ENCODE data around the gene REX1BD. TPM values are rescaled to one million over a fixed set of nuclear protein-coding genes. Genes with fewer than 3 reads are reported as not detected.

REX1BD gene
- total and polyA plus RNA-seq, 2 of the 4 experiments (the other 2 are of a cell fraction), result 14.2 to 44.6 TPM

GRCh38 chr19:18568367-18568766, 20.2 kb upstream of the REX1BD start:
- Histone ChIP-seq H3K18ac (ENCODE audit: low read depth, low read length) (no peak overlapping the region), H3K4me3 (ENCODE audit: insufficient read depth, low read depth, low read length) (no peak overlapping the region), H2AK9ac (replicated peaks; ENCODE audit: low read depth, low read length, poor library complexity) (no peak overlapping the region), H4K8ac (ENCODE audit: low read depth in 2 of 2, low read length in 2 of 2) (no peak overlapping the region), H3K79me1 (ENCODE audit: low read depth in 1 of 2, low read length in 2 of 2) (peaks cover 16 to 23% of the 10 kb centered on the region in 2 experiments; a peak in 3 of 4 replicates), H3K27ac (ENCODE audit: insufficient read depth, low read length) (no peak overlapping the region), H2BK20ac (ENCODE audit: low read depth, low read length) (no peak overlapping the region), H3K4ac (ENCODE audit: low read depth, low read length) (no peak overlapping the region), H3K23ac (ENCODE audit: low read depth, low read length) (no peak overlapping the region), H4K20me1 (ENCODE audit: insufficient read depth, low read length) (peaks cover 16% of the 10 kb centered on the region), H3K27me3 (ENCODE audit: control insufficient read depth, insufficient read depth, low read length) (no peaks in the 10 kb centered on the region), H4K91ac (ENCODE audit: insufficient read depth, low read depth, low read length) (no peak overlapping the region), H2AK5ac (ENCODE audit: low read depth, low read length) (no peak overlapping the region), H3K9me3 (ENCODE audit: control insufficient read depth, insufficient read depth, low read length) (no peaks in the 10 kb centered on the region), H3K4me1 (ENCODE audit: control insufficient read depth, insufficient read depth, low read length) (peaks cover 10% of the 10 kb centered on the region), H2BK15ac (ENCODE audit: low read depth, low read length) (no peak overlapping the region), H3K36me3 (ENCODE audit: control insufficient read depth, insufficient read depth, low read length) (peaks cover 49% of the 10 kb centered on the region), H3K4me2 (ENCODE audit: low read depth, low read length) (no peak overlapping the region), H3K14ac (replicated peaks; ENCODE audit: low read depth, low read length) (no peak overlapping the region), H3K9ac (ENCODE audit: low read depth, low read length) (no peak overlapping the region), H2BK5ac (ENCODE audit: low read depth, low read length, poor library complexity, severe bottlenecking) (no peak overlapping the region), H4K5ac (ENCODE audit: low read depth, low read length) (no peak overlapping the region), H3K9me1 (ENCODE audit: insufficient read depth, low read length) (peaks cover 9% of the 10 kb centered on the region), H3K56ac (ENCODE audit: extremely low read depth, insufficient read depth, low read length) (no peak overlapping the region), H2BK120ac (ENCODE audit: low read depth, low read length) (no peak overlapping the region), H2AFZ (replicated peaks; ENCODE audit: low read length, poor library complexity) (no peak overlapping the region)
- no TSS peak for BruUV-seq (replicated peaks)
- in situ Hi-C loops (cut with MboI; ENCODE audit: low sequenced_read_pairs), result no loop called here
- no CpG with 5 or more reads among the region's 15 CpGs for WGBS, 2 experiments (ENCODE audit: extremely low coverage in 2 of 2, insufficient read length in 1 of 2)
- intact Hi-C loops (cut with micrococcal nuclease), result no loop called here
- dilution Hi-C loops (cut with HindIII; ENCODE audit: low sequenced_read_pairs, unreplicated experiment), result no loop called here
- ChIA-PET CTCF (no interaction called here), POLR2A (ENCODE audit: unreplicated experiment) (no interaction called here)
- ATAC-seq (ENCODE audit: low read depth) (no peak), DNase-seq (no peak)
- TF ChIP-seq ELK1 (IDR thresholded peaks at IDR 0.05; ENCODE audit: borderline replicate concordance, low read depth, low read length) (no peak), RFX5 (IDR thresholded peaks at IDR 0.05; ENCODE audit: low read depth, low read length) (no peak), RCOR1 (IDR thresholded peaks at IDR 0.05; ENCODE audit: insufficient replicate concordance, low read length) (no peak), MXI1 (IDR thresholded peaks at IDR 0.05; ENCODE audit: borderline replicate concordance, low read depth, low read length) (no peak), SMC3 (IDR thresholded peaks at IDR 0.05; ENCODE audit: low read depth, low read length) (no peak), FOS (IDR thresholded peaks at IDR 0.05; ENCODE audit: low read depth, low read length) (no peak), BHLHE40 (IDR thresholded peaks at IDR 0.05; ENCODE audit: low read depth, low read length) (no peak), NFE2L2 (IDR thresholded peaks at IDR 0.05; ENCODE audit: low read depth, low read length) (no peak), RAD21 (IDR thresholded peaks at IDR 0.05; ENCODE audit: low read length) (no peak), CEBPB (IDR thresholded peaks at IDR 0.05; ENCODE audit: low read depth, low read length) (no peak), MAZ (IDR thresholded peaks at IDR 0.05; ENCODE audit: borderline replicate concordance, low read depth, low read length) (no peak), POLR2A (IDR thresholded peaks at IDR 0.05; ENCODE audit: low read depth, low read length) (no peak), CHD1 (IDR thresholded peaks at IDR 0.05; ENCODE audit: low read depth, low read length) (no peak), CTCF (conservative IDR thresholded peaks at IDR 0.05; ENCODE audit: low read depth, low read length) (no peak), MAFK (IDR thresholded peaks at IDR 0.05; ENCODE audit: low read depth, low read length) (no peak)
- TF ChIP-seq, protein P1, sequence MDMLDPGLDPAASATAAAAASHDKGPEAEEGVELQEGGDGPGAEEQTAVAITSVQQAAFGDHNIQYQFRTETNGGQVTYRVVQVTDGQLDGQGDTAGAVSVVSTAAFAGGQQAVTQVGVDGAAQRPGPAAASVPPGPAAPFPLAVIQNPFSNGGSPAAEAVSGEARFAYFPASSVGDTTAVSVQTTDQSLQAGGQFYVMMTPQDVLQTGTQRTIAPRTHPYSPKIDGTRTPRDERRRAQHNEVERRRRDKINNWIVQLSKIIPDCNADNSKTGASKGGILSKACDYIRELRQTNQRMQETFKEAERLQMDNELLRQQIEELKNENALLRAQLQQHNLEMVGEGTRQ (IDR thresholded peaks at IDR 0.05; ENCODE audit: low read depth, low read length), result no peak

All from IMR-90 (cell line).